GM21381 (cell line): ENCODE data around the gene CD93.

Experiments used
- ATAC-seq: cut with Tn5 transposase; IDR thresholded peaks from one replicate; pipeline ENCODE4 v1.9.1; 2021; ENCODE audit warnings: mild to moderate bottlenecking, moderate library complexity; ENCODE audit not compliant: unreplicated experiment

The CD93 gene

DNA sequence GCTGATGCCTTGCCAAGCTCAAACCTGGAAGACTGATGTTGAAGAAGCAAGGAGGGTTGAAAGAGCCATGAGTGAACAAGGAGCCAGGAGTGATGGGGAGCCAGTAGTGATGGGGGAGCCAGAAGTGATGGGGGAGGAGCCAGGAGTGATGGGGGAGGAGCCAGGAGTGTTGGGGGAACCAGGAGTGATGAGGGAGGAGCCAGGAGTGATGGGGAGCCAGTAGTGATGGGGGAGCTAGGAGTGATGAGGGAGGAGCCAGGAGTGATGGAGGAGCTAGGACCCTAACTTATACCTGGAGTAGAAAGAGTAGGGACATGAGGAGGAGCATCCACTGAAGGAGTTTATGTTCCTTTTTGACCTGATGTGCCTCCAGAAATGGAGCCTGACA is 14.6 kb upstream of the CD93 start:
- no peak for ATAC-seq

DNA sequence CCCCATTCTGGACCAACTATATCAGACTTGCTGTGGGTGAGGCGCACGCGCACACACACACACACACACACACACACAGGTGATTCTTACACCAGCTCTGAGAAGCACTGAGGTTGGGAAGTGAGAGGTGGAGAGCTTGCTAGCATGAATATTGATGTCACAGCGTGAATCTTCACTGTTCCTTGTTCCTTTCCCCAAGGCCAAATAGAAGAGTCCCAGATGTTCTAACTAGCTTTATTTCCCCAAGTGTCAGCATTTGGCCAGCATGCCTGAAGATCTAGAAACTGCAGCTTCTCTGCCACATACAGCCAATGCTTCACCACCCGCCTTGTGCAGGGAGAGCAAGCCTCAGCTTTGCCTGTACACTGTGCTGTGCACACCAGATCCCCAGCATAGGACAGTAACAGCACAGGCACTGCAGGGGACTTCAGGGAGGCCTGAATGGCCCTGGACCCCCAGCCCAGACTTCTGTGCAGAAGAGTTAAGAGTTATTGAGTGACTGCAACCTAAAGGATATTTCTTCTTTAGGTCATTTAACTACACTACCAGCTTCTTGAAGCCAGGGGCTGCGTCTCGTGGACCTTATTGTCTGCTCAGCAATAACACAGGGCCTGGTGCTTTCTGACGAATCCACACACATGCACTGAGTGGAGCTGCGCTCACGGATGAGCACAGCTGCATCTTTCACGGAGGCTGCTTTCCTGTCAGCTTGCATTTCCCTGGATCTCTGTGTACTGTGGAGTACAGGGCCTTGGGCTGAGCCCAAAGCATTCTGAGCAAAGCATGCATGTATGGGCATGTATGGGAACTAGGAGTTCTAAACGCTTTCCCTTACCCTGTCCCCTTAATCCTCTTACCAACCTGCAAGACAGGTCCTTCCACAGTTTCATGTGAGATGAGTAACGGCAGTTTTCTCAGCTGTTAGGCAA is 13.9 kb upstream of the CD93 start:
- ATAC-seq = no peak

DNA sequence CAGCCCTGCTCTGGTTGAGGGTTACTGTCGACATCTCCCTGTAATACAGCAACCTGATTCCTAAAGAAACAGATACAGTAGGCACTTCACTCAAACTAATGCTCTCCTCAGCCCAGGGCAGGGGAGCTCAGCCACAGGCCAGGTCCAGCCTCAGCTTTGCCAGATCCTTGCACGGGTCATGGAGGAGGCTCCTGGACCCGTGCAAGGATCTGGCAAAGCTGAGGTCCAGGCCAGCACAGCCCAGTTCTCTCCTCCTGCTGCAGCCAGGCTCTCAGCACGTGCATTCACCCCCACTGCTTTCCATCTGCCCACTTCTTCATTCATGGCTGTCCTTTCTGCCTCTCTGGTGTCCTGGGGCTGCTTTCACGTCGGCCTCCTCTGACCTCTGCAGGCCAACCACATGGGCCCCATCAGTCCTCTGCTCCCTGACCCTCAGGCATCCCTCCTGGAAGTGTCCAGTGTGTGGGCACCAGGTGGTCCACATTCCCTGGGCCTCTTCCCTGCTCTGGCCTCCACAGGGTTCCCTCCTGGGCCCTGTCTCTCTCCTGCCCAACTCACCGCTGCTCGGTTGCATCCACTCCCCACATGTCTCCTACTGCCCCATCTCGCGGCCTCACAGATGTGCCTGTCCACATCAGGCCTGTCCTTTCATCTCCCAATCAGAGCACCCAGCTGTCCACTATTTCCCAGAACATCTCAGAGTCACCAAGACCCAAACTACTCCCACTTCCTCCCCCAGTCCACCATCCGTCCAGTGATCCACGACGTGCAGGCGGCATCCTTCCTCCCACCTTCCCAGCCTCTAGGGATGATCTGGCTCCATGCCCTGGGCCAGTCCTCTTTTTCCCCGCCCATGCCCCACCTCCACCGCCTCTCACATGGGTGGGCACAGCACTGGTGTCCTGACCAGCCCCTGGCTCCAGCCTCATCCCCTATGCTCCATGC is 11.8 kb upstream of the CD93 start:
- ATAC-seq = no peak

DNA sequence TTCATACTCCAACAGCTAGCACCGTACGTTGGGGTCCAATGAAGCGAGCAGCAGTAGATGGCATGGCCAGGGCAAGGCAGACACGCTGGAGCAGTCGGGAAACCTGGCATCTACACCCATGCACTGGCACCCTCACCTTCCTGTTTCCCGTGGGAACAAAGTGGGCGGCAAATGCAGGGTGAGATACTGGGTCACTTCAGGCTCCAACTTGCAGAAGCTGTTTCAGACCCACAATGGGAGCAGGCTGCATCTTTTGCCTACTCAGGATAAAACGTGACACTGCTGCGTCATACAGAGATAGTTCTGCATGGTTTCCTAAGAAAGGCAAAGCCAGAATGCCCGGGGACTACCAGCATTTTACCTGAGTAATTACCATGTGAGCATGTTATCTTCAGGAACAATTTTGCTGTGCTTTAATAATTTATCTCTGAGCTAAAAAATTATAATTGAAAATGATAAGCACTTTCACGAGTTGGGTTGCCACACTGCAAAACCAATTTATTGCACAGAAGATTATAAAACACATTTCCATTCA is 10.9 kb upstream of the CD93 start:
- no peak for ATAC-seq

DNA sequence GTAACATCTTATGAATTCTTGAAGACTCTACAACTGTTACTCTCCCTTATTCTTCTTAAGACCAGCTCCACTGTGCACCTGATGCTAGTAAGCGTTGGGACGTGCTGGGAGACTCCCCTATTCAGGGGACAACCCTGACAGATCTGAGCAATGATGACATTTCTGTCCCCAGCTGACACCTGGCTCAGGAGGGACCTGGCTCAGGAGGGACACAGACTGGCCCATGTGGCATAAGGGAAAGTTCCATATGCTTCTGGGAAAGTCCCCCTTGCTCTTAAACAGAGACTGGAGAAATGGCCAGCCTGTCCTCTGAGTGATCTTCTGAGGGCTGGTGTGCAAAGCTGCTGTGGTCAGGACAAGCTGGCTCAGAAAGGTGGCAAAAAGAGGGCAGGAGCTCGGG is 10.0 kb upstream of the CD93 start:
- ATAC-seq = no peak

DNA sequence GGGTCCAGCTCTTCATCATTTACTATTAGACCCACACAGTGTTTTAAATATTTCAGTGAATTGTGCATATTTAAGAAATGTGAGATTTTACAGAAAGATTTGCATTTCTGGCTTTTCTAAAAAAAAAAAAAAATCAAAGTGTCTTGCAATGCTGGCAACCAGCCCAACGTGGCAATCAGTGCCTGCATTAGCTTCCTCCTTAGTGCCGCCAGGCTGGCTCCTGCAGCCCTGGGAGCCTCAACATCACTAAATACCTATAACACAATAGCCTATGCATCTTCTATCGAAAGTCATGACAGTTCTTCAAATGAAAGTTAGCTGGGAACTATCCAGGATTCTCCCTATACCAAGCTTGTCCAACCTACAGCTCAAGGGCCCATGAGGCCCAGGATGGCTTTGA is 9.4 kb upstream of the CD93 start:
- ATAC-seq = no peak

DNA sequence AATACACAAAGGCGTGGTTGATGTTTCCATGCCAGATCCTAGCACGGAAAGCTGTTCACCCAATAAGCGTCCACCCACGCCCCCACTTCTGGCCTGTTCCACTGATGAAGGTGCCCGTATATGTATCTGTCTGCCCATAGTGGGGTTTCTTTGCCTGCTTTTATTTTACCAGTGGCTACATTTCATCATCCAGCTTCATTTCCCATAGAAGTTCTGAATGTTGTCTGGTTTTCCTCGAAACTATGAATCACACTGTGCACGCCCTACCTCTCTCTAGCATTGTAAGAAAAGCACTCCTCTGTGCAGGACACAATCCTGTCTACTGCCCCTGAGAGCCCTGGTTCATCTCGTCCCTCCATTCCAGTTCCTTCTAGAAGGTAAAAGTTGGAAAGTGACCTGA is 8.8 kb upstream of the CD93 start:
- ATAC-seq = no peak

DNA sequence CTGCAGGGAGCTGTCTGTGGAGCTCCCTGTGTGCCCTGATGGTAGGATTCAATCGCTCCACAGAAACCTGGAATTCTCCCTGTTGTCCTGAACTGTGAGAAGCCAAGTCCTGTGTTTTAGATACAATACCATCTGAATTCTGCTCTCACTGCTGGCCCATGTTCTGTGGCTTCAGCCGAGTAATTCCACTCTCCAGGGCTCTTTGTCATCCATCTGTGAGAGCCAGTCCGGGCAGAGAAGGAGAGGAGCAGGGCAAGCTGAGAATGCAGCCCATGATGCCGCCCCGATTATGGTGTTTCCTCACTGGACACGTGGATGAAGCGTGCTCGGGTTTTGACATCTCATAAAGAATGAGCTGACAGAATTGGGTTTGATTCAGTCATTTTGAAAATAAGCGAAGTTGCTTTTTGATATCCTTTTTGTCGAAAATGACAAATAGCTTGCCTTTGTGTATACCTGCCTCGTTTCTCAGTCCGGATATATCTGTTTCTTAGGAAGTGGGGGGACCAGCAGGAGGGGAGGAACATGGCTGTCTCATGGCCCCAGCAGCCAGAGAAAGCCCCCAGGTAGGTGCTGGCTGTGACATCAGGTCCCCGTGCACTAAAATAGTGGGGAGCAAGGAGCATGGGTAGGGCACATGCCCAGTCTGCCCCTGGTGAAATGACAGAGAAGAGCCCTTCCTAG is 8.2 kb upstream of the CD93 start:
- ATAC-seq = no peak

DNA sequence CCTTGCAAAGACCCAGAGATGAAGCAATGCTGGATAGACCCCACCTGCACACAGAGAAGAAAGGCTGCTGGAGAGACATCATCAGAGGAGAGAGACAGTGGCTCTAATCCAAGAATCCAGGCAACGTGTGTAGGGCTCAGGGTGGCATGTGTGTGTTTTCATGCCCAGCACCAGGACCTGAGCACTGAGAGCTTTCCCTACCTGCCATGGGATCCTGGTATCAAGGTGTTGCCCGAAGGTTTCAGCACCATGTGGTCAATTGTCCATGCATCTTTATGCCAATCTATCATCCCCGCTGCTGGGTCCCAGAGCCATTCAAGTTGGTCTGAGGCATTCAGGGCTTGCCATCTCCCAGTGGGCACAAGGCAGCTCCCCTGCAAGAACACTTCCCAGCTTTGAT is 7.5 kb upstream of the CD93 start:
- no peak for ATAC-seq

DNA sequence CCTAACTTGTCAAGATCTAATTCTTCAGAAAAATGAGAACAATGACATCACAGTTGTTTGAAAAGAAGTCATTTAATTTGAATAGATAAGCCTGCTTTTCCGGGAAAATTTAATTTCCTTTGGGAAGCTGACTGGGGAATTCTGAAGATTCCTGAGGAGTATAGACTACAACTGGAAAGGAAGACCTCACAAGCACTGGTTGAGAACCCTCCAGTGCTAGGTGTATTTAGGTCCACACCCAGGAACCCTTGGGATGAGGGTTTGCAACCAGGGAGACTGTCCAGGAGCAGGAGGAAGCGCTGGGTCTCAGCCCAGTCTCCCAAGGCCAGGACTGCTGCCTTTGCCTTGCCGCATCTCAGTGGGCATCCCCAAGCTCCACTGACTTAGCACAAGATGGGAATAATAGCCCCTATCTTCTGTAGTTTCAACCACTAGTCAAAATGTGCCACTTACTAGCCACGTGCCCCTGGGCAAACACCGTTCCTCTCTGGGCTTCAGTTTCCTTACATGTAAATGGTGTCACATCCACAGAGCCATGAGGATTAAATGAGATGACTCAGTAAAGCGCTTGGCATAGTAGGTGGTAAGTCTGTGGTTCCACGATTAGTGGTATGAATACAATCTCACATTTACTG is 6.9 kb upstream of the CD93 start:
- ATAC-seq = no peak

DNA sequence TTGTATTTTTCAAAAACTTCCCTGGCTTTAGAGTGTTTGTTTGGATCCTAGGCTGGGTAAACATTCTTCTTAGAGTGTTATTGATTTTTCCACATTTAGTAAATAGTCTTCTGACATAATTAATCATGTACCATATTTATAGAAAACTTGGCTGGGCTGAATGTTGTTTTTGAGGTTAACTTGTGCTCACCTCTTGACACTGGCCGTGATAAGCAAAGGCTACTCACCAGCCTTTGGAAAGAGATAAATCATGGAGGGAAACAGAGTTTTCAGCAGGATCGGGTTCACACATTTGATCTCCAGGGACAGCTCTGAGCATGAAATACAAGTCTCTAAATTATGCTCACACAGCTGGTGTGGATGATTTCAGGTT is 6.2 kb upstream of the CD93 start:
- no peak for ATAC-seq

DNA sequence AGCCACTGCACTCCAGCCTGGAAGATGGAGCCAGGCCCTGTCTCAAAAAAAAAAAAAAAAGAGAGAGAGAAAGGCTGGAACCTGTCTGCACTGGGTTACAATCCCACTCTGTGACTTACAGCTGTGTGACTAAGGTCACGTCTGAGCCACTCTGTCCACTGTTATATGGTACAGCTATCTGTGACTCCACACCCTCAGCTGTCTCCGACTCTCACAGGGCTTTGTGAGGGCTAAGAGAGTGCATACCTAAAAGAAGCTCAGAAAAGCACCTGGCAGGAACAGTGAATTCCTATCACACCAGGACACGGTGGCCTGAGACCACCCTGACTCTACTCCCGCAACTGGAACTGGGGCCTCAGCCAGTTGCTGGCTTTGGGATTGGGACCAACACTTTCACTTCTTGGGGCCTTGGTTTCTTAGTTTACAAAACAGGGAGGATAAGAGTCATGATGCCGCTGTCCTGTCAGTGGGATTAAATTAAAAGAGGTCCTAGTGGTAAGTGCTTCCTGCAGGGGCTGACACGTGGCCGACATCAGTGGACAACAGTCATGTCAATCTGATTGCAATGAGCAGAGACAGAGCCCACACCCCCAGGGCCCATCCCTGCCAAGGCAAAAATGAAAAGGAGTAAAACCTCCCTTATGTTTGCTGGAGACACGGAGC is 5.7 kb upstream of the CD93 start:
- ATAC-seq = no peak

DNA sequence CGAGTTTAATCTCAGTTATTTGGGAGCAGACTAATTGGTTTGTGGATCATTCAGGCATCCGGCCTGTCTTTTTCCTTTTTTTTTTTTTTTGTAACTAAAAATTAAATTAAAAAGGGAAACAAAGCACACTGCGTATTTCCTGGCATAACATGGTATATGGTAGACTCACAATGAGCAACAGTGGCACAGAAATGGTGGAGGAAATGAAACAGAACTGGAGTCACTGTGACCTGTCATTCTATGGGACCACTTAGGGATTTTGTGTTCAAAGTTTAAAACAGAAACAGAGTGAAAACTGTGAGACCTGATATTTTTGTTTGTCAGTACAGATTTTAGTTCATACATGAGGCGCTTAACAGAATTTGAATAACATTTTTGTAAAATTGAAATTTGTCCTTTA is 4.8 kb upstream of the CD93 start:
- ATAC-seq = no peak

DNA sequence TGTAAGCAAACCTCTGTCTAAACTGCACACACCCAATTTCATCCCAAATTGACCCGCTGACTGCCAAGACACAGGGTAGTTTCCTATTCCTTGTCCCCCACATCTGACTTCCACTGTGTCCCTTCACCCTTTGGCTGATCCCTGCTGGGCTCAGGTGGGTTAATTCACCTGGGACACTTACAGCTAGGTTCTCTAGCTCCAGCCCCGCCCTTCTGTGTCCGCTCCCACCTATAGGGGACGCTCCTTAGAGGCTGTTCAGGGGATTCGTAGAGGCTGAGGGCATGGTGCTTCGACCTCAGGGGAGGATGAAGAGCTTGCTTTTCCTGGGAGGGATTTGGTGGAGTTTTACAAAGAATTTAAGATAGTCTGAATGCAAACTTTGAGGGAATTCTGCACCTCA is 4.0 kb upstream of the CD93 start:
- ATAC-seq = no peak

DNA sequence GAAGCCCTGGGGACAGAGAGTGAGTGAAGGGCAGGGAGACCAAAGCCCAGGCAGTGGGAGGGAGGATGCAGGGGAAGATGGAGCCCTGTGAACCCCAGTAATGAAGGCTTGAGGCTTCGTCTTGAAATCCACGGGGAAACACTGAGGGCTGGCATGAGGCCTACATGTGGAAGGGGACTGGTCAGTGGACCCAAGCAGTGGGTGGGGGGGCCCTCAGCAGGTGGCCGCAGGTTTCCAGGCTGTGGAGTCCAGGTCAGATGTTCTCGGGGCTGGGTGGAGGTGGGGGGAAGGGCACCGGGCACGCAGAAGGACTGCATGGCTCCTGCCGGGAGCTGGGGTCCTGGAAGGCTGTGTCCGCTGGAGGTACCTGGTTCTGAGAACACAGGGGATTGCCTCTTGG is 2.7 kb upstream of the CD93 start:
- no peak for ATAC-seq

DNA sequence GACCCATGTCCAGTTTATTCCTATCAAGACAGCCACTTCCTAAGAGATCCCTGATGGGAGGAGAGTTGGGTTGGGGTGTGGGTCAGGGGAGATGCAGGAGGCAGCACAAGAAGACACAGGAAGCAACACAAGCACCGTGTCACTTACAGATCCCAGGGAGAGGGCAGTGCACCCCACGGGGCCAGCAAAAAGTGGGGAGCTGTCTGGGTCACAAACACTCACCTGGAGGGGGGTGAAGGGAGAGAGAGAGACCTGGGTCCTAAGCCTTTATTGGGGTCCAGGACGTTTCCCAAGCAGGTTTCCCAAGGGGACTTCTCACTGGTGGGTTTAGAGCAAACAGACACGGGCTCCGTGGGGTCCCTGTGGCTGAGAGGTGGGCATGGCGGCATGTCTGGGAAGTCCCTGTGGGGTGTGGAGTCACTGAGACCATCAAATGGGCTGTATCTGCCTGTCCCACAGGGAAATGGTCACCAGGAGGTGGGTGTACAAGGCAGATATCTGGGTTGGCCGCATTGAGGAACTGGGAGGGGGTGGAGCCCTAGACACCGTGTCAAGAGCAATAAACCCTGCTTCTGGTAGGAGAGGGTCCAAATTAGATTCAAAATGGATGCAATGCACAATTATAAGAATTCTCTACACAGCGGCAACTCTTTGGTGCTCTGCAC is 1.6 kb upstream of the CD93 start:
- ATAC-seq = no peak

DNA sequence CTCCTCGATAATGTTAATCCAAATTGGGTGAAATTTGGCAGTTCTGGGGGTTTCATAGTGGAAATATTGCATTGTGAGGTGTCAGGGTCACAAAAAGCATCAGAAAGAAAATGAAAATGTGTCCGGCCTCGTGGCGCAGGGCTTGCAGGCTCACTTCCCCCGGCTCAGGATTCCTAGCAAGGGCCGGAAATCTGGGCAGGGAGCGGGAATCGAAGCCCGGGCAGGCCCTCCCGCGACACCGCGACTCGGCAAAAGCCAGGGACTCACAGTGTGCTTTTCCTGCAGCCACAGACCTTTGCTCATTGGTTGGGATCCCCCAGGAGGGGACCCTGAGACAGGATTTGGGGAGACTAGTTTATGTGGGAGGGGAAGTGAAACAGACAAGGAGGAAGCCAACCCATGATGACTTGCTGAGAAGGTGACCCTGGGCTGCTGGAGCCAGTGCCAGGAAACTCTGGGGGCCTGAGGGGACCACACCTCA is 847 bp upstream of the CD93 start:
- ATAC-seq = no peak

DNA sequence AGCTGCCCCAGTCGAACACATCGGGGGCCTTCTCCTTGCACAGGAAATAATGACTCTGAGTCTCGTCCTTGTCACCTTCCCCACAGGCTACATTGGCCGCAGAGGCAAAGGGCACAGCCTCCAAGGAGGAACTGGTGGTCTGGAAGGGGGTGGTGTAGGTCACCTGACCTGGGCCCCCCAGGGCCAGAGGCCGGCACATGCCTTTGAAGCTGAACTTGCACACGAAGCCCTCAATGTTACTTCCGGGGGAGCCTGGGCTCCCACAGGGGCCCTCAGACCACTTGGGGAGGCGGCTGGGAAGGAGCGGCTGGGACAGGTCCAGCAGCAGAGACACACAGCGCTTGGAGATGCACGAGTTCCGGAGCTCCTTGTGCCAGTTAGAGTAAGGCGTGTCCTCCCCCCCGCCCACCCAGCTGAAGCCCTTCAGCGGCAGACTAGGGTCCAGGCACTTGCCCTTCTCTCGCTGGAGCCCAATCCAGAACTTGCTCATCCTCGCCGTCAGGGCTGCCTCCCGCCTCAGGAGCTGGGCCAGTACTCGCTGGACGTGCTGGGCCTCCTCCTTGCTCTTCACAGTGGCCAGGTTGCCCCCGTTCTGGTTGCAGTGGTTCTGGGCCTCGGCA is 578 bp downstream of the CD93 start:
- ATAC-seq = no peak

DNA sequence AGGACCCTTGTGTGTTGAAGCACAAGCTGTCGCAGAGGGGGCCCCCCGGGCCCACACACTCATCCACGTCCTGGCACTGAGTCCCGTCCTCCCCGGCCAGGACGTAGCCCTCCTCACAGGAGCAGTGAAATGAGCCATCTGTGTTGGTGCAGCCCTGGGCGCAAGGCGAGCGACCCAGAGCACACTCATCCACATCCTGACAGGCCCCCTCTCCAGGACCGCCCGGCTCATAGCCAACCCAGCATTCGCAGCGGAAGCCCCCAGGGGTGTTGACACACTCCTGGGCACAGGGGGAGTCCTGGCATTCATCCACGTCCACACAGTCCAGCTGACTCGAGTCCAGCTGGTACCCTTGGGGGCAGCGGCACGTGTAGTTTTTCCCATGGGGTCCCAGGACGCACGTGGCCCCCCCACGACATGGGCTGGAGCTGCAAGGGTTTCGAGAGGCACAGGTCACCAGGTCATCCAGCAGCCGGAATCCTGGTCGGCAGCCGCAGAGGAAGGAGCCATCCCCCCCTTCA is 1.2 kb downstream of the CD93 start:
- no peak for ATAC-seq
